HCT116 (cell line): ENCODE results near the gene CCDC40. TPM values are rescaled to one million over a fixed set of nuclear protein-coding genes. Genes with fewer than 3 reads are reported as not detected.

Experiments
- ATAC-seq: fragments of 200-7000 bp; cut with Tn5 transposase; 2 replicates; pipeline ENCODE4 v1.9.1; 2020; ENCODE audit warnings: mild to moderate bottlenecking, moderate library complexity
- BruUV-seq: library from RNA; stranded (reverse); fragments of 400-500 nt; replicated peaks from 2 replicates; lab custom pipeline; 2021; lab: Mats Ljungman, UMichigan
- CTCF ChIA-PET: fragments of 300-600 bp; sonication (Branson Sonifier 250); formaldehyde crosslinking; loops from one replicate; lab custom pipeline; 2021; ENCODE audit warnings: antibody characterized with exemption; lab: Charles Lee
- POLR2A ChIA-PET: fragments of 300-600, 350-600 bp; sonication (Branson Sonifier 250); formaldehyde crosslinking; loops from one replicate; lab custom pipeline; 2021; ENCODE audit warnings: antibody characterized with exemption; lab: Charles Lee
- RAD21 ChIA-PET, 2 experiments: fragments of 300-600 bp; sonication (Branson Sonifier 250); formaldehyde crosslinking; loops; one replicate each; lab custom pipeline; 2023; ENCODE audit warnings: low total read pairs in 2 of 2; ENCODE audit not compliant: uncharacterized antibody in 2 of 2, unreplicated experiment in 2 of 2, low non-redundant PET in 1 of 2; lab: Charles Lee
- DNase-seq: peaks from one replicate; pipeline ENCODE4 v3.0.0-alpha.2; 2010; ENCODE audit warnings: low read depth, low spot score
- H2AFZ ChIP-seq: fragments of 200-600 bp; shearing (Covaris generic), sonication (generic); 2 replicates; pipeline ENCODE4 v1.6.1; 2017; ENCODE audit warnings: low read depth, mixed run types, mixed read lengths, antibody characterized with exemption, low read length; ENCODE audit not compliant: poor library complexity, severe bottlenecking
- H3K27ac ChIP-seq: 2 replicates; pipeline ENCODE4 v1.5.1; 2012; ENCODE audit warnings: low read depth, low read length
- H3K27me3 ChIP-seq: fragments of 200-600 bp; sonication (generic); 2 replicates; pipeline ENCODE4 v1.6.1; 2016; ENCODE audit warnings: mixed run types, low read length, mixed read lengths; ENCODE audit not compliant: insufficient read depth
- H3K36me3 ChIP-seq, 2 experiments: fragments of 200-500 bp in 1 of 2; fragments of 200-600 bp in 1 of 2; sonication (Bioruptor generic) in 1 of 2; sonication (generic) in 1 of 2; 2 replicates each; pipeline versions ENCODE4 v1.5.1 to v1.6.1; 2014 to 2016; ENCODE audit warnings: low read length in 2 of 2, inconsistent platforms in 1 of 2, mixed read lengths in 1 of 2, mixed run types in 1 of 2; ENCODE audit not compliant: insufficient read depth in 2 of 2, control insufficient read depth in 1 of 2
- H3K4me1 ChIP-seq, 2 experiments: fragments of 200-600 bp in 1 of 2; sonication (generic) in 1 of 2; 2 replicates each; pipeline versions ENCODE4 v1.5.1 to v1.6.1; 2012 to 2017; ENCODE audit warnings: low read length in 2 of 2, inconsistent platforms in 1 of 2, mild to moderate bottlenecking in 1 of 2, mixed read lengths in 1 of 2, mixed run types in 1 of 2, moderate library complexity in 1 of 2; ENCODE audit not compliant: insufficient read depth in 2 of 2, control insufficient read depth in 1 of 2
- H3K4me2 ChIP-seq: fragments of 200-600 bp; sonication (generic); 2 replicates; pipeline ENCODE4 v1.6.1; 2017; ENCODE audit warnings: mixed run types, low read length, mixed read lengths
- H3K4me3 ChIP-seq, 2 experiments: fragments of 200-600 bp in 1 of 2; sonication (generic) in 1 of 2; replicated peaks in 1 of 2; 2 replicates each; pipeline ENCODE4 v1.5.1; 2011 to 2016; ENCODE audit warnings: low read length in 2 of 2, control low read depth in 1 of 2, low read depth in 1 of 2, mild to moderate bottlenecking in 1 of 2, mixed read lengths in 1 of 2, mixed run types in 1 of 2
- H3K79me2 ChIP-seq: fragments of 200-600 bp; sonication (generic); 2 replicates; pipeline ENCODE4 v1.6.1; 2017; ENCODE audit warnings: mild to moderate bottlenecking, mixed run types, low read length, moderate library complexity, mixed read lengths; ENCODE audit not compliant: insufficient read depth
- H3K9ac ChIP-seq: fragments of 200-600 bp; sonication (generic); 2 replicates; pipeline ENCODE4 v1.6.1; 2016; ENCODE audit warnings: low read length, mixed read lengths
- H3K9me2 ChIP-seq: fragments of 200-600 bp; sonication (generic), shearing (Covaris generic); 2 replicates; pipeline ENCODE4 v1.6.1; 2017; ENCODE audit warnings: mixed run types, mild to moderate bottlenecking, moderate library complexity; ENCODE audit not compliant: insufficient read depth
- H3K9me3 ChIP-seq, 2 experiments: fragments of 200-500 bp in 1 of 2; fragments of 200-600 bp in 1 of 2; sonication (Bioruptor generic) in 1 of 2; sonication (generic) in 1 of 2; 2 replicates each; pipeline ENCODE4 v1.6.1; 2014 to 2017; ENCODE audit warnings: low read length in 2 of 2, mixed read lengths in 2 of 2, inconsistent platforms in 1 of 2, low read depth in 1 of 2, mild to moderate bottlenecking in 1 of 2, mixed run types in 1 of 2, moderate library complexity in 1 of 2; ENCODE audit not compliant: control insufficient read depth in 1 of 2, insufficient read depth in 1 of 2
- H4K20me1 ChIP-seq: fragments of 200-600 bp; sonication (generic), shearing (Covaris generic); 2 replicates; pipeline ENCODE4 v1.6.1; 2017; ENCODE audit warnings: mixed run types, mild to moderate bottlenecking, moderate library complexity; ENCODE audit not compliant: insufficient read depth
- ATF3 ChIP-seq: IDR thresholded peaks from 2 replicates; pipeline ENCODE4 v1.6.1; 2012
- CBX3 ChIP-seq: IDR thresholded peaks from 2 replicates; pipeline ENCODE4 v1.6.1; 2012; ENCODE audit warnings: low read depth
- CEBPB ChIP-seq: IDR thresholded peaks from 2 replicates; pipeline ENCODE4 v1.6.1; 2012; ENCODE audit warnings: low read depth
- EGR1 ChIP-seq: IDR thresholded peaks from 2 replicates; pipeline ENCODE4 v1.6.1; 2012; ENCODE audit warnings: low read depth
- ELF1 ChIP-seq: IDR thresholded peaks from 2 replicates; pipeline ENCODE4 v1.6.1; 2012; ENCODE audit warnings: low read depth, borderline replicate concordance
- EZH2 ChIP-seq: fragments of 200-600 bp; sonication (generic); IDR thresholded peaks from 2 replicates; pipeline ENCODE4 v1.6.1; 2017; ENCODE audit warnings: antibody characterized with exemption, mixed run types
- EZH2phosphoT487 ChIP-seq: fragments of 200-600 bp; IDR thresholded peaks from 2 replicates; pipeline ENCODE4 v1.6.1; 2018; ENCODE audit warnings: antibody characterized with exemption, borderline replicate concordance
- FOSL1 ChIP-seq: IDR thresholded peaks from 2 replicates; pipeline ENCODE4 v1.6.1; 2012; ENCODE audit warnings: low read depth
- JUND ChIP-seq: IDR thresholded peaks from 2 replicates; pipeline ENCODE4 v1.6.1; 2012
- MAX ChIP-seq: IDR thresholded peaks from 2 replicates; pipeline ENCODE4 v1.6.1; 2012
- POLR2A ChIP-seq: IDR thresholded peaks from 2 replicates; pipeline ENCODE4 v1.7.0; 2011; ENCODE audit warnings: borderline replicate concordance; ENCODE audit not compliant: insufficient read depth, insufficient read length; ENCODE audit errors: extremely low read depth
- POLR2AphosphoS5 ChIP-seq: IDR thresholded peaks from 2 replicates; pipeline ENCODE4 v1.6.1; 2011; ENCODE audit warnings: mild to moderate bottlenecking, low read depth, low read length, moderate library complexity
- RAD21 ChIP-seq: IDR thresholded peaks from 2 replicates; pipeline ENCODE4 v1.6.1; 2012; ENCODE audit warnings: low read depth, mild to moderate bottlenecking
- REST ChIP-seq: IDR thresholded peaks from 2 replicates; pipeline ENCODE4 v1.6.1; 2012; ENCODE audit warnings: low read depth
- SIN3A ChIP-seq: IDR thresholded peaks from 2 replicates; pipeline ENCODE4 v1.6.1; 2012; ENCODE audit warnings: low read depth
- SRF ChIP-seq: IDR thresholded peaks from 2 replicates; pipeline ENCODE4 v1.6.1; 2012; ENCODE audit warnings: low read depth
- TCF7L2 ChIP-seq: IDR thresholded peaks from 2 replicates; pipeline ENCODE4 v1.7.0; 2011; ENCODE audit warnings: borderline replicate concordance, inconsistent platforms; ENCODE audit not compliant: insufficient read depth, insufficient read length; ENCODE audit errors: extremely low read depth
- YY1 ChIP-seq: IDR thresholded peaks from 2 replicates; pipeline ENCODE4 v1.6.1; 2011; ENCODE audit warnings: low read length, low read depth, moderate library complexity, mild to moderate bottlenecking; ENCODE audit not compliant: insufficient replicate concordance; ENCODE audit errors: extremely low read depth
- ZBTB33 ChIP-seq: IDR thresholded peaks from 2 replicates; pipeline ENCODE4 v1.6.1; 2011; ENCODE audit warnings: mild to moderate bottlenecking, low read length, moderate library complexity; ENCODE audit not compliant: insufficient replicate concordance; ENCODE audit errors: extremely low read depth
- ZFX ChIP-seq: fragments of 450-650 bp; IDR thresholded peaks from 2 replicates; pipeline ENCODE4 v1.6.1; 2017
- intact Hi-C: fragments of 100-400 bp; cut with micrococcal nuclease; formaldehyde crosslinking; loops from 2 replicates; pipeline ENCODE4 v1.10.0; 2022
- total RNA-seq: library from RNA; stranded (reverse); gene quantifications from one replicate; pipeline ENCODE4 v1.2.1, GENCODE V29; 2021; ENCODE audit not compliant: unreplicated experiment

The CCDC40 gene
- total RNA-seq, 1 experiment from 2014 or later = 10.3 TPM

GRCh38 chr17:80092959-80093358 lies 56.5 kb downstream of the CCDC40 start:
- DNase-seq = no peak
- TF ChIP-seq EZH2 (no peak), SIN3A (no peak), YY1 (no peak), ATF3 (no peak), EZH2phosphoT487 (no peak), MAX (no peak), POLR2AphosphoS5 (no peak), POLR2A (no peak), ELF1 (no peak), ZFX (no peak), CBX3 (no peak), RAD21 (no peak), ZBTB33 (no peak), EGR1 (no peak), SRF (no peak), REST (no peak), FOSL1 (no peak), CEBPB (no peak), TCF7L2 (no peak), JUND (no peak)
- Histone ChIP-seq H4K20me1 (no peaks in the 10 kb centered on the region), H3K9me3 (no peaks in the 10 kb centered on the region), H3K27ac (no peak overlapping the region), H3K4me3 (no peak overlapping the region), H2AFZ (no peak overlapping the region), H3K4me1 (no peaks in the 10 kb centered on the region), H3K9ac (no peak overlapping the region), H3K27me3 (no peaks in the 10 kb centered on the region), H3K9me2 (no peaks in the 10 kb centered on the region), H3K4me2 (no peak overlapping the region), H3K36me3 (no peaks in the 10 kb centered on the region), H3K79me2 (no peaks in the 10 kb centered on the region)
- ChIA-PET POLR2A (interaction anchor here (1.6 kb wide), 1 partner anchor 8 kb away, joined by 6 read pairs; the partner anchor contains the start of gene GAA), CTCF (interaction anchor here (1.5 to 2.3 kb wide), 2 partner anchors 9 to 11 kb away, joined by 7 to 21 read pairs; partner anchors contain the start of gene GAA), RAD21 (no interaction called here)
- no peak for ATAC-seq
- intact Hi-C loops = no loop called here
- no TSS peak for BruUV-seq
